Measurements from ENCODE around the gene LGALS9. TPM values are rescaled to one million over a fixed set of nuclear protein-coding genes. Genes with fewer than 3 reads are reported as not detected.

The LGALS9 gene
- total and polyA plus RNA-seq, 5 donors from 2014 or later = 38.3 to 122 (median 41.0) TPM

DNA sequence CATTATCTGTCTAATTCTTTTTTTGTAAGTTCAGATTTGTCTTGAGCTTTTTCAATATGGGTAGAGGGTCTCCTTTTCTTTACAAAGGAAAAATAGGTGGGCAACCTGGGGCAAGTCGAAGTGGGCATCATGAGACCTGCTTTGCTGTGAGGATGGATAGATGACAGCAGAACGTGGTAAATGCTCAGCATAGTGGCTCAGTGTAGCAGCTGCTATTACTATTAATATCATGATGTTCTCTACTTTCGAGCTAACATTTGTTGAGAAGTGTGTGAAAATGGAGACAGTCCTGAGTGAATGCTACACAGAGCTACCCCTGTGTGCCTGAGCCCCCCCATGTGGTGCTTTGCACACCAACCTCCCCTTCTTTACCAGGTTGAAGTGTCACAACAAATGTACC lies 39.0 kb upstream of the LGALS9 start:
- Histone ChIP-seq H3K4me1 (ENCODE audit: control insufficient read depth, insufficient read depth, low read length, poor library complexity, severe bottlenecking) (no peaks in the 10 kb centered on the region), H3K36me3 (ENCODE audit: control insufficient read depth, insufficient read depth, low read length) (peaks cover 13% of the 10 kb centered on the region), H3K4me3 (ENCODE audit: low read depth, low read length) (no peak overlapping the region), H3K27ac (ENCODE audit: insufficient read depth, low read length, poor library complexity, severe bottlenecking) (no peak overlapping the region), H3K27me3 (ENCODE audit: control insufficient read depth, insufficient read depth, low read length) (no peaks in the 10 kb centered on the region), H3K9me3 (ENCODE audit: control insufficient read depth in 2 of 2, low read length in 2 of 2) (no peaks in the 10 kb centered on the region)
- no peak for DNase-seq
- no peak for ATAC-seq (ENCODE audit: low read depth in 2 of 2)
- H3K36me3 Mint-ChIP-seq = peaks cover 32% of the 10 kb centered on the region
- no peaks in the 10 kb centered on the region for H3K9me3 Mint-ChIP-seq
- H3K4me3 Mint-ChIP-seq = no peak overlapping the region
- peak overlapping the region in 1 of 3 donors; percentile 63 for H3K27ac Mint-ChIP-seq
- no peaks in the 10 kb centered on the region for H3K4me1 Mint-ChIP-seq
- peaks cover 4% of the 10 kb centered on the region for H3K27me3 Mint-ChIP-seq

DNA sequence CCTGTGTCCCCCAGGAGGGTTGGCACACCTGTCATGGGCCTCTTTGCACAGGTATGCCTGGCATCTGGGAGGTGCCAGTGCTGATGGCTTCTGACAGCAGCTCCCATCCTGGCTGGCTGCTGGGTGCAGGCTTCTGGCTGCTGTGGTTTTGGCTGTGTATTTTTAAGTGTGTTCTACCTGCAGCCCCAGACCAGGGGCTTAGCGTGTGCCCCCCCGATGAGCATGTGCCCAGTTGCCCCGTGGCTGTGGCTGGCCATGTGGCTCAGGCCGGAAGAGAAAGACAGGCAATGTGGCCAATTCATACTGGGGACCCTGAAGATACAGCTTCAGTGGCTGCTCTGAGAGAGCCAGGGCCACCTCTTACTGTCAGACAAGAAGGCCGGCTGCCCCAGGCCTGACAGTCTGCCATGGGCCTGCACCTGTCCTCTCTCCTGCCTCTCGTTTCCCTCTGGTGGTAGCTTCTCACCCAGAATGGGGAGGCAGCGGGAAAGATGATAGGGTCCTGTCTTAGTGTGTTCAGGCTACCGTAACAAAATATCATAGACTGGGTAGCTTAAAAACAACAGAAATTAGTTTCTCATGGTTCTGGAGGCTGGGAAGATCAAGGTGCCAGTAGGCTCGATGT lies 37.6 kb upstream of the LGALS9 start:
- Mint-ChIP-seq H3K27ac (no peak overlapping the region), H3K4me3 (no peak overlapping the region), H3K9me3 (no peaks in the 10 kb centered on the region), H3K36me3 (peaks cover 34% of the 10 kb centered on the region), H3K4me1 (no peaks in the 10 kb centered on the region), H3K27me3 (peaks cover 4% of the 10 kb centered on the region)
- Histone ChIP-seq H3K4me3 (ENCODE audit: low read depth, low read length) (no peak overlapping the region), H3K9me3 (ENCODE audit: control insufficient read depth in 2 of 2, low read length in 2 of 2) (no peaks in the 10 kb centered on the region), H3K27ac (ENCODE audit: insufficient read depth, low read length, poor library complexity, severe bottlenecking) (no peak overlapping the region), H3K36me3 (ENCODE audit: control insufficient read depth, insufficient read depth, low read length) (peaks cover 14% of the 10 kb centered on the region), H3K4me1 (ENCODE audit: control insufficient read depth, insufficient read depth, low read length, poor library complexity, severe bottlenecking) (no peaks in the 10 kb centered on the region), H3K27me3 (ENCODE audit: control insufficient read depth, insufficient read depth, low read length) (no peaks in the 10 kb centered on the region)
- no peak for DNase-seq
- no peak for ATAC-seq (ENCODE audit: low read depth in 2 of 2)

DNA sequence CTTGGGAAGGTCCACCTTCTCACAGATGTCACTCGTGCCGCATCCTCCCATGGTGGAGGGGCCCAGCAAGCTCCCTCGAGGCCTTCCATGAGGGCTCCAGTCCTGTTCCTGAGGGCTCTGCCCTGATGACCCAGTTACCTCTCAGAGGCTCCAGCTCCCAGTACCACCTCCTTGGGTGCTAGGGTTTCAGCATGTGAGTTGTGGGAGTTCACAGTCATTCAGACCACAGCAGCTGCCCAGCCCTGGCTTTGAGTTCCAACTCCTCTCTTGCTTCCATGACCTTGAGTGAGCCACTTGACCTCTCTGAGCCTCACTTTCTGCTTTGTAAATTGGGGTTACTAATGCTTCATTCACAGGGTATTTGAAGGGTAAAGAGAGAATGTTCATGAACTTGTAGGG lies 37.1 kb upstream of the LGALS9 start:
- Histone ChIP-seq H3K4me3 (ENCODE audit: low read depth, low read length) (no peak overlapping the region), H3K4me1 (ENCODE audit: control insufficient read depth, insufficient read depth, low read length, poor library complexity, severe bottlenecking) (no peaks in the 10 kb centered on the region), H3K27ac (ENCODE audit: insufficient read depth, low read length, poor library complexity, severe bottlenecking) (no peak overlapping the region), H3K9me3 (ENCODE audit: control insufficient read depth in 2 of 2, low read length in 2 of 2) (no peaks in the 10 kb centered on the region), H3K36me3 (ENCODE audit: control insufficient read depth, insufficient read depth, low read length) (peaks cover 14% of the 10 kb centered on the region), H3K27me3 (ENCODE audit: control insufficient read depth, insufficient read depth, low read length) (no peaks in the 10 kb centered on the region)
- H3K27ac Mint-ChIP-seq = no peak overlapping the region
- no peak for DNase-seq
- H3K27me3 Mint-ChIP-seq = peaks cover 4% of the 10 kb centered on the region
- no peak overlapping the region for H3K4me3 Mint-ChIP-seq
- H3K9me3 Mint-ChIP-seq = no peaks in the 10 kb centered on the region
- no peaks in the 10 kb centered on the region for H3K4me1 Mint-ChIP-seq
- no peak for ATAC-seq (ENCODE audit: low read depth in 2 of 2)
- peaks cover 39% of the 10 kb centered on the region for H3K36me3 Mint-ChIP-seq

DNA sequence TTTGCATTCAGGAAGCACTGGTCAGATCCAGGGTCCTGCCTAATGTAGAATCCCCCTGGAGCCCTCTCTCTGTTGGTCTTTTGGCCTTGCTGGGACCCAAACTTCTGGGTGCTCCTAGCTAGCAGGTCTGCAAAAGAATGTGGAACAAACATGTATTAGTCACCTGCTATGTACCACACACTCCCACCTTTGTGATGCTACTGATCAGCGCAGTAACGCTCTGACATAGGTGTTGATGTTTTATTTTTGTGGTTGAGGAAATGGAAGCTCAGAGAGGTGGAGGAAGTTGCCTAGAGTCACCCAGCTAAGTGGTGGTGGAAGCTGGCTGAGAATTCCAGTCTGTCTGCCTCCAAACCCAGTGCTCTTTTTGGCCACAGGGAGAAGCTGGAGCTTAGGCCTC lies 35.8 kb upstream of the LGALS9 start:
- Mint-ChIP-seq H3K9me3 (no peaks in the 10 kb centered on the region), H3K27ac (peak overlapping the region in 1 of 3 donors; percentile 72), H3K36me3 (peaks cover 30% of the 10 kb centered on the region), H3K4me1 (peaks cover 0 to 2% (median 0%) of the 10 kb centered on the region in 4 donors), H3K4me3 (no peak overlapping the region), H3K27me3 (peaks cover 4% of the 10 kb centered on the region)
- ATAC-seq (ENCODE audit: low read depth in 2 of 2) (peak in 1 of 2 donors; percentile 23), DNase-seq (no peak)
- no peaks in the 10 kb centered on the region for H3K9me3 ChIP-seq (ENCODE audit: control insufficient read depth in 2 of 2, low read length in 2 of 2)
- no peaks in the 10 kb centered on the region for H3K27me3 ChIP-seq (ENCODE audit: control insufficient read depth, insufficient read depth, low read length)
- H3K27ac ChIP-seq (ENCODE audit: insufficient read depth, low read length, poor library complexity, severe bottlenecking) = no peak overlapping the region
- H3K36me3 ChIP-seq (ENCODE audit: control insufficient read depth, insufficient read depth, low read length) = peaks cover 13% of the 10 kb centered on the region
- no peak overlapping the region for H3K4me3 ChIP-seq (ENCODE audit: low read depth, low read length)
- H3K4me1 ChIP-seq (ENCODE audit: control insufficient read depth, insufficient read depth, low read length, poor library complexity, severe bottlenecking) = no peaks in the 10 kb centered on the region

DNA sequence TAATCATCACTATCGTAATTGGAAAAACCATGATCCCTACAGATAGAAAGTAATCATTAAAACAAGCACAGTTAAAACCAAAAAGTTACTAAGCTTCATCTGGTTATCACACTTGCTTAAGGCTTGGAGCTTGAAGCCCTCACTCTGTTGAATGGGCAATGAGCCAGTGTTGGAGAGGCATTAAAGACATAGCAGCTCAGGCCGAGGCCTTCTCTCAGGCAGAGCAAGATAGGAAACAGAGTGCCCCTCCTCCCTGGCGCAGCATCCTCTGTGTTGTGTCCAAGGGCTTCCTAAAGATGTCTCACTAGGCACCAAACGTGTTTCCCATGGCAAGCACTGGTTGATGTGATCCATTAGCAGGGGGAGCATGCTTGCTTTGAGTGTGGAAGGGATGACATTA lies 34.9 kb upstream of the LGALS9 start:
- Mint-ChIP-seq H3K36me3 (peaks cover 29% of the 10 kb centered on the region), H3K27me3 (peaks cover 4% of the 10 kb centered on the region), H3K27ac (peak overlapping the region in 1 of 3 donors; percentile 67), H3K4me3 (no peak overlapping the region), H3K9me3 (no peaks in the 10 kb centered on the region), H3K4me1 (peaks cover 0 to 2% (median 0%) of the 10 kb centered on the region in 4 donors)
- ATAC-seq (ENCODE audit: low read depth in 2 of 2) = no peak
- no peaks in the 10 kb centered on the region for H3K9me3 ChIP-seq (ENCODE audit: control insufficient read depth in 2 of 2, low read length in 2 of 2)
- no peaks in the 10 kb centered on the region for H3K27me3 ChIP-seq (ENCODE audit: control insufficient read depth, insufficient read depth, low read length)
- H3K36me3 ChIP-seq (ENCODE audit: control insufficient read depth, insufficient read depth, low read length) = peaks cover 12% of the 10 kb centered on the region
- H3K4me1 ChIP-seq (ENCODE audit: control insufficient read depth, insufficient read depth, low read length, poor library complexity, severe bottlenecking) = no peaks in the 10 kb centered on the region
- no peak for DNase-seq
- no peak overlapping the region for H3K27ac ChIP-seq (ENCODE audit: insufficient read depth, low read length, poor library complexity, severe bottlenecking)
- no peak overlapping the region for H3K4me3 ChIP-seq (ENCODE audit: low read depth, low read length)

DNA sequence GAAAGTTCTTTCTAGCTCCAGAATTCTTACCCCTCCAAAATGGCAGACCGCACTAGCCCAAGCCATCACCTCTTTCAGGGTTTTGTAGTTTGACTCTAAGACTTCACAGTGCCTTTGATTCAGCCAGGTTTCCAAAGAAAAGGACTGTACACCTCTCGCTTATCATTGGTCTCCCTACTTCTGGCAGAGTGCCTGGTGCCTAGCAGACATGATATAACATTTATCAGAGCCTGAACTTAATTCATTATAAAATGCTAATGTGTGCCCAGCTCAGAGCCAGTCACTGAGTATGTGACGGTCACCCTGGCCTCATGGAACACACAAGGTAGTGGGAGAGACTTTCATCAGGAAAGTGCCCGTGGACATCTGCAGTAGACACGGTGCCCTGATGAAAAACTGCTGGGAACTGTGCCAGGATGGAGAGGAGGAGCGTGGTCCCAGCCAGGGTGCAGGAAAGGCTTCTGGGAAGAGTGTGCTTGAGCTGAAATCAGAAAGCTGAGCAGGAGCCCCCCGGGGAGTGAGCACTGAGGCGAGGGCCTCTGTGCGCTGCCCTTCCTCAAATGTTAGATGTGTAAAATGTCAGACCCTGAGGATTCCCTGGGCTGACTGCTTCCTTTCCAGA lies 34.3 kb upstream of the LGALS9 start:
- Mint-ChIP-seq H3K4me3 (peak overlapping the region in 1 of 4 donors; percentile 47), H3K27me3 (peaks cover under 1% of the 10 kb centered on the region), H3K9me3 (no peaks in the 10 kb centered on the region), H3K36me3 (peaks cover 27% of the 10 kb centered on the region), H3K4me1 (peaks cover 0 to 3% (median 2%) of the 10 kb centered on the region in 4 donors), H3K27ac (peak overlapping the region in 1 of 3 donors; percentile 62)
- H3K9me3 ChIP-seq (ENCODE audit: control insufficient read depth in 2 of 2, low read length in 2 of 2) = no peaks in the 10 kb centered on the region
- H3K4me3 ChIP-seq (ENCODE audit: low read depth, low read length) = no peak overlapping the region
- H3K36me3 ChIP-seq (ENCODE audit: control insufficient read depth, insufficient read depth, low read length) = peaks cover 15% of the 10 kb centered on the region
- H3K27me3 ChIP-seq (ENCODE audit: control insufficient read depth, insufficient read depth, low read length) = no peaks in the 10 kb centered on the region
- DNase-seq (no peak), ATAC-seq (ENCODE audit: low read depth in 2 of 2) (no peak)
- H3K27ac ChIP-seq (ENCODE audit: insufficient read depth, low read length, poor library complexity, severe bottlenecking) = no peak overlapping the region
- H3K4me1 ChIP-seq (ENCODE audit: control insufficient read depth, insufficient read depth, low read length, poor library complexity, severe bottlenecking) = no peaks in the 10 kb centered on the region

DNA sequence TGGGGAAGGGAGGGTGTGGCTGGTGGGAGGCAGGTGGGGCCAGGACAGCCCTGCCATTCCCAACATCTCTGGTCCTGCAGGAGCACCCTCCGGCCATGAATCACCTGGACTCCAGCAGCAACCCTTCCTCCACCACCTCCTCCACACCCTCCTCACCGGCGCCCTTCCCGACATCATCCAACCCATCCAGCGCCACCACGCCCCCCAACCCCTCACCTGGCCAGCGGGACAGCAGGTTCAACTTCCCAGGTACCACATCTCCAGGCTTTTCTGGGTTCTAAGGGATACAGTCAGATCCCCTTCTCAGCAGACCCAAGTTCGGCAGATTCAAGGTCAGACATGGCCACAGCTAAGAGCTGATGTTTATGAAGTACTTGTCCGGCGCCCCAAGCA lies 33.8 kb upstream of the LGALS9 start:
- no peak overlapping the region for H3K4me3 ChIP-seq (ENCODE audit: low read depth, low read length)
- Mint-ChIP-seq H3K27ac (no peak overlapping the region), H3K4me1 (peaks cover 0 to 5% (median 4%) of the 10 kb centered on the region in 4 donors), H3K9me3 (no peaks in the 10 kb centered on the region), H3K36me3 (peaks cover 25% of the 10 kb centered on the region), H3K4me3 (no peak overlapping the region), H3K27me3 (no peaks in the 10 kb centered on the region)
- ATAC-seq (ENCODE audit: low read depth in 2 of 2) = no peak
- no peak overlapping the region for H3K27ac ChIP-seq (ENCODE audit: insufficient read depth, low read length, poor library complexity, severe bottlenecking)
- no peak for DNase-seq
- no peaks in the 10 kb centered on the region for H3K27me3 ChIP-seq (ENCODE audit: control insufficient read depth, insufficient read depth, low read length)
- no peaks in the 10 kb centered on the region for H3K4me1 ChIP-seq (ENCODE audit: control insufficient read depth, insufficient read depth, low read length, poor library complexity, severe bottlenecking)
- H3K36me3 ChIP-seq (ENCODE audit: control insufficient read depth, insufficient read depth, low read length) = peaks cover 15% of the 10 kb centered on the region
- no peaks in the 10 kb centered on the region for H3K9me3 ChIP-seq (ENCODE audit: control insufficient read depth in 2 of 2, low read length in 2 of 2)

DNA sequence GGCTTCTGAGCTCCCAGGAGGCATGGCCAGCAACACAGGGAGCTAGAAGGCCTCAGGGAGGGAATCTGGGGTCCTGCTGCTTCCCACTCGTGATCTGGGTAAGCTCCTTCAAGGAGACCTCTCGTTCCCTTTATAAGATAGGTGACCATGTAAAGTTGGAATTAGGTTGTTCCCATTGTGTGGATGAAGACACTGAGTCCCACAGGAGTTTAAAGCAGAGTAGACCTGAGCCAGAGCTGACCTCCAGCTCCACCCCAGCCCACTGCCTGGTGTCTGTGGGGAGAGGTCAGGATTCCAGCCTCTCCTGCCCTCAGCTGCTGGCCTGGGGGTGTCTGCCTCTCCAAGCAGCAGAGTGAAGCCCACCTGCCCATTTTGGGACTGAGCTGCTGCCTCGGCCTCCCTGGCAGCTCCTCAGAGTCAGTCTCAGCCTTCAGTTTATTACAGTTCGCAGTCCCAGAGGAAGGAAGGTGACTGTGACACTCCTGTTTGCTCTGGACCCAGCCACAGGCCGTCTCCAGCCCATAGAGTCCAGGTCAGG lies 33.1 kb upstream of the LGALS9 start:
- Histone ChIP-seq H3K4me1 (ENCODE audit: control insufficient read depth, insufficient read depth, low read length, poor library complexity, severe bottlenecking) (no peaks in the 10 kb centered on the region), H3K36me3 (ENCODE audit: control insufficient read depth, insufficient read depth, low read length) (peaks cover 15% of the 10 kb centered on the region), H3K9me3 (ENCODE audit: control insufficient read depth in 2 of 2, low read length in 2 of 2) (no peaks in the 10 kb centered on the region), H3K27ac (ENCODE audit: insufficient read depth, low read length, poor library complexity, severe bottlenecking) (no peak overlapping the region), H3K4me3 (ENCODE audit: low read depth, low read length) (no peak overlapping the region), H3K27me3 (ENCODE audit: control insufficient read depth, insufficient read depth, low read length) (no peaks in the 10 kb centered on the region)
- Mint-ChIP-seq H3K27me3 (no peaks in the 10 kb centered on the region), H3K36me3 (peaks cover 19% of the 10 kb centered on the region), H3K9me3 (no peaks in the 10 kb centered on the region), H3K4me1 (peaks cover 0 to 5% (median 4%) of the 10 kb centered on the region in 4 donors), H3K27ac (no peak overlapping the region), H3K4me3 (no peak overlapping the region)
- DNase-seq (no peak), ATAC-seq (ENCODE audit: low read depth in 2 of 2) (no peak)

Measured in CD4-positive, CD25-positive, alpha-beta regulatory T cell (primary cell).